Right lobe of liver (tissue), 6 donors: ENCODE results near the gene PLA2G7. TPM values are rescaled to one million over a fixed set of nuclear protein-coding genes. Genes with fewer than 3 reads are reported as not detected.

Experiments
- ATAC-seq, 4 donors: fragments of 200-7000 bp; cut with Tn5 transposase; one replicate each; pipeline ENCODE4 v1.9.1; 2020; ENCODE audit warnings: mild to moderate bottlenecking in 4 of 4, moderate library complexity in 4 of 4
- DNase-seq, 3 donors: peaks; one replicate each; pipeline ENCODE4 v3.0.0-alpha.2; 2020
- H3K27ac ChIP-seq, 3 donors: fragments of 200-600 bp; one replicate each; pipeline ENCODE4 v1.8.0; 2022
- H3K27me3 ChIP-seq, 2 donors: fragments of 200-600 bp; one replicate each; pipeline ENCODE4 v1.8.0; 2022
- H3K36me3 ChIP-seq, 4 donors: fragments of 200-600 bp; sonication (generic) in 1 of 4; one replicate each; pipeline versions ENCODE4 v1.5.1 to v1.8.0; 2017 to 2022; ENCODE audit warnings: control low read depth in 1 of 4
- H3K4me1 ChIP-seq, 4 donors: fragments of 200-600 bp; sonication (generic) in 1 of 4; one replicate each; pipeline versions ENCODE4 v1.5.1 to v1.8.0; 2017 to 2022; ENCODE audit warnings: control low read depth in 1 of 4
- H3K4me3 ChIP-seq, 3 donors: fragments of 200-600 bp; one replicate each; pipeline ENCODE4 v1.8.0; 2022
- H3K9me3 ChIP-seq, 4 donors: fragments of 200-600 bp; sonication (generic) in 1 of 4; one replicate each; pipeline versions ENCODE4 v1.5.1 to v1.8.0; 2017 to 2022; ENCODE audit warnings: control low read depth in 1 of 4
- POLR2A ChIP-seq: fragments of 450-650 bp; IDR thresholded peaks from one replicate; pipeline ENCODE4 v1.6.1; 2017; ENCODE audit warnings: antibody characterized with exemption, mild to moderate bottlenecking
- WGBS: methylation state at CpG from one replicate; pipeline ENCODE4 v1.1.6; 2018; ENCODE audit warnings: low coverage, low lambda C conversion rate; ENCODE audit not compliant: insufficient coverage; ENCODE audit errors: missing lambda C conversion rate; 5-methylcytosine and 5-hydroxymethylcytosine counted together
- intact Hi-C, 2 donors: fragments of 100-400 bp; cut with DNase I; formaldehyde crosslinking; loops; one replicate each; pipeline versions ENCODE4 v1.11.2 to v1.14.1; 2022
- total RNA-seq, 6 experiments: library from RNA; depleted of rRNA in 2 of 6; stranded (reverse); fragments of >200 nt in 2 of 6; fragmentation: NEBNext Ultra II Directional in 3 of 6; extraction: Animal tissue kit (Norgen Biotek cat#: 25700) in 3 of 6; gene quantifications; one replicate each; pipeline versions ENCODE4 v1.1.0 to v1.2.4, GENCODE V29; 2016 to 2023
- TF ChIP-seq, protein P1 (sequence below), 4 donors: fragments of 200-600 bp in 3 of 4; fragments of 450-650 bp in 1 of 4; IDR thresholded peaks; one replicate each; pipeline versions ENCODE4 v1.5.1 to v1.8.0; 2016 to 2022; ENCODE audit warnings: antibody characterized with exemption in 4 of 4, mild to moderate bottlenecking in 2 of 4
- donor health status: DM: no; HTN: yes; CAD: no.
- donor health status: DM: no; HTN: no; CAD: no.
- donor health status: DM: no; HTN: no; CAD: no.
- donor health status: DM: no; HTN: yes; CAD: no.
- donor health status: DM: no; HTN: yes; CAD: no.

The PLA2G7 gene
- total RNA-seq, 6 experiments from 2014 or later, result 0.92 to 7.4 (median 1.6) TPM

DNA sequence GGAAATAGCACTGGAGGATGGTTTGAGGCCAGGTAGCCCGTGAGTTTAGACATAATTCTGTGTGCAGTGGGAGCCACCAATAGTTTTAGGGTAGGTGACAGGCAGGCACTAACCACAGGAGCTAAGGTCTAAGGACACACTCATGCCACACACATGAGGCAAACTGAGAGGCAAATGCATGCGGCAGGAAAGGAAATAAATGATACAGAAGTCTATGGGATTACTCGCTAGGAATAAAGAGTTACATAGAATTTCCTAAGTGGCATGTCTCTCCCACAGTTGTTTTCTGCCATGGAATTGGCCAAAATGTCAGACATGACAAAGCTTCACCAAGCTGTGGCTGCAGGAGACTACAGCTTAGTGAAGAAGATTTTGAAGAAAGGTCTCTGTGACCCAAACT lies 16.5 kb upstream of the PLA2G7 start:
- WGBS, result 81% methylated on average over 3 of the region's 3 CpGs
- Histone ChIP-seq H3K4me1 (no peaks in the 10 kb centered on the region), H3K36me3 (no peaks in the 10 kb centered on the region), H3K9me3 (no peaks in the 10 kb centered on the region), H3K27ac (no peak overlapping the region), H3K4me3 (no peak overlapping the region), H3K27me3 (no peaks in the 10 kb centered on the region)
- TF ChIP-seq, protein P1, sequence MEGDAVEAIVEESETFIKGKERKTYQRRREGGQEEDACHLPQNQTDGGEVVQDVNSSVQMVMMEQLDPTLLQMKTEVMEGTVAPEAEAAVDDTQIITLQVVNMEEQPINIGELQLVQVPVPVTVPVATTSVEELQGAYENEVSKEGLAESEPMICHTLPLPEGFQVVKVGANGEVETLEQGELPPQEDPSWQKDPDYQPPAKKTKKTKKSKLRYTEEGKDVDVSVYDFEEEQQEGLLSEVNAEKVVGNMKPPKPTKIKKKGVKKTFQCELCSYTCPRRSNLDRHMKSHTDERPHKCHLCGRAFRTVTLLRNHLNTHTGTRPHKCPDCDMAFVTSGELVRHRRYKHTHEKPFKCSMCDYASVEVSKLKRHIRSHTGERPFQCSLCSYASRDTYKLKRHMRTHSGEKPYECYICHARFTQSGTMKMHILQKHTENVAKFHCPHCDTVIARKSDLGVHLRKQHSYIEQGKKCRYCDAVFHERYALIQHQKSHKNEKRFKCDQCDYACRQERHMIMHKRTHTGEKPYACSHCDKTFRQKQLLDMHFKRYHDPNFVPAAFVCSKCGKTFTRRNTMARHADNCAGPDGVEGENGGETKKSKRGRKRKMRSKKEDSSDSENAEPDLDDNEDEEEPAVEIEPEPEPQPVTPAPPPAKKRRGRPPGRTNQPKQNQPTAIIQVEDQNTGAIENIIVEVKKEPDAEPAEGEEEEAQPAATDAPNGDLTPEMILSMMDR (IDR thresholded peaks at IDR 0.05), result no peak
- TF ChIP-seq POLR2A, result no peak
- DNase-seq (no peak), ATAC-seq (no peak)
- intact Hi-C loops, result no loop called here

- no peaks in the 10 kb centered on the region for H3K9me3 ChIP-seq
- no peak overlapping the region for H3K4me3 ChIP-seq
- H3K27ac ChIP-seq, result no peak overlapping the region
- H3K36me3 ChIP-seq, result no peaks in the 10 kb centered on the region
- intact Hi-C loops, result no loop called here
- DNase-seq (no peak), ATAC-seq (no peak)
- WGBS, result 74% methylated on average over 5 of the region's 5 CpGs
- H3K27me3 ChIP-seq, result no peaks in the 10 kb centered on the region
- no peak for TF ChIP-seq POLR2A
- TF ChIP-seq, protein P1 (IDR thresholded peaks at IDR 0.05), result no peak
- H3K4me1 ChIP-seq, result no peaks in the 10 kb centered on the region
These were observed 14.6 kb upstream of the PLA2G7 start for GRCh38 chr6:46749731-46750130.

GRCh38 chr6:46748940-46749503 lies 13.8 kb upstream of the PLA2G7 start:
- WGBS, result 78% methylated on average over 3 of the region's 5 CpGs
- no peak for DNase-seq
- TF ChIP-seq, protein P1 (IDR thresholded peaks at IDR 0.05), result no peak
- TF ChIP-seq POLR2A, result no peak
- H3K9me3 ChIP-seq, result no peaks in the 10 kb centered on the region
- no peaks in the 10 kb centered on the region for H3K4me1 ChIP-seq
- H3K27me3 ChIP-seq, result no peaks in the 10 kb centered on the region
- no peak for ATAC-seq
- H3K4me3 ChIP-seq, result no peak overlapping the region
- no peaks in the 10 kb centered on the region for H3K36me3 ChIP-seq
- H3K27ac ChIP-seq, result no peak overlapping the region
- intact Hi-C loops, result no loop called here

- WGBS, result 62% methylated on average over 1 of the region's 1 CpG
These were observed 11.5 kb upstream of the PLA2G7 start, which contains the start of gene ANKRD66 for GRCh38 chr6:46746696-46747095. Gene ANKRD66, plus strand, starts transcription at chr6:46746933. Its CDS starts 5,016 bp downstream, at chr6:46751949.

More at GRCh38 chr6:46746696-46747095, 11.5 kb upstream of the PLA2G7 start, which contains the start of gene ANKRD66:
- Histone ChIP-seq H3K9me3 (no peaks in the 10 kb centered on the region), H3K27me3 (no peaks in the 10 kb centered on the region), H3K27ac (no peak within 1 kb of the TSS), H3K4me1 (no peaks in the 10 kb centered on the region), H3K36me3 (no peaks in the 10 kb centered on the region), H3K4me3 (no peak within 1 kb of the TSS)
- no peak for TF ChIP-seq POLR2A
- TF ChIP-seq, protein P1 (IDR thresholded peaks at IDR 0.05), result no peak
- ATAC-seq (no peak), DNase-seq (no peak)
- intact Hi-C loops, result no loop called here
